HG02970 (cell line): ENCODE data around the gene MAML3.
"Not testable (repeated sequence)": the region's sequence is repeated elsewhere in the genome, so short reads cannot be mapped to it uniquely, and the experiment has no call there.

Experiments used
- ATAC-seq: cut with Tn5 transposase; IDR thresholded peaks from one replicate; pipeline ENCODE4 v1.9.1; 2021; ENCODE audit warnings: mild to moderate bottlenecking, moderate library complexity, moderate number of reproducible peaks; ENCODE audit not compliant: unreplicated experiment, low FRiP score

The MAML3 gene

GRCh38 chr4:139973616-139974015 lies 180.4 kb downstream of the MAML3 start:
- no peak for ATAC-seq

- no peak for ATAC-seq
Measured at GRCh38 chr4:139973015-139973414, 181.0 kb downstream of the MAML3 start.

GRCh38 chr4:139972305-139972704 lies 181.7 kb downstream of the MAML3 start:
- ATAC-seq, result no peak

- ATAC-seq, result no peak
Measured at GRCh38 chr4:139971111-139971510, 182.9 kb downstream of the MAML3 start.

- no peak for ATAC-seq
Measured at GRCh38 chr4:139969635-139970266, 184.2 kb downstream of the MAML3 start.

GRCh38 chr4:139968831-139969230 lies 185.2 kb downstream of the MAML3 start:
- no peak for ATAC-seq

GRCh38 chr4:139966383-139966782 lies 187.6 kb downstream of the MAML3 start:
- ATAC-seq, result no peak

GRCh38 chr4:139965789-139966188 lies 188.2 kb downstream of the MAML3 start:
- no peak for ATAC-seq

GRCh38 chr4:139963708-139964107 lies 190.3 kb downstream of the MAML3 start:
- ATAC-seq, result no peak

GRCh38 chr4:139962130-139962684 lies 191.8 kb downstream of the MAML3 start:
- ATAC-seq, result no peak

GRCh38 chr4:139961344-139961946 lies 192.5 kb downstream of the MAML3 start:
- ATAC-seq, result no peak

GRCh38 chr4:139959396-139959795 lies 194.6 kb downstream of the MAML3 start:
- no peak for ATAC-seq

GRCh38 chr4:139958739-139959098 lies 195.3 kb downstream of the MAML3 start:
- ATAC-seq, result no peak

GRCh38 chr4:139957986-139958738 lies 195.8 kb downstream of the MAML3 start:
- ATAC-seq, result no peak

- no peak for ATAC-seq
Measured at GRCh38 chr4:139957065-139957464, 196.9 kb downstream of the MAML3 start.

GRCh38 chr4:139956507-139957017 lies 197.4 kb downstream of the MAML3 start:
- ATAC-seq, result no peak

GRCh38 chr4:139955600-139955999 lies 198.4 kb downstream of the MAML3 start:
- ATAC-seq, result no peak

- no peak for ATAC-seq
Measured at GRCh38 chr4:139954512-139954911, 199.5 kb downstream of the MAML3 start.

GRCh38 chr4:139951021-139951420 lies 203.0 kb downstream of the MAML3 start:
- ATAC-seq, result no peak

GRCh38 chr4:139950568-139950967 lies 203.4 kb downstream of the MAML3 start:
- peak; percentile 60 for ATAC-seq

GRCh38 chr4:139944916-139945315 lies 209.1 kb downstream of the MAML3 start:
- not testable (repeated sequence) for ATAC-seq
